BJ (cell line): ENCODE data around the gene CHSY3. TPM values are rescaled to one million over a fixed set of nuclear protein-coding genes. Genes with fewer than 3 reads are reported as not detected.

Experiments
- CTCF ChIA-PET: fragments of 350-600 bp; formaldehyde crosslinking; extraction: SDS; loops from one replicate; lab custom pipeline; 2021; ENCODE audit warnings: antibody characterized with exemption, inconsistent platforms; lab: Yijun Ruan, JAX
- POLR2A ChIA-PET: fragments of 300-600 bp; sonication (Branson Sonifier 250); formaldehyde crosslinking; extraction: SDS; loops from one replicate; lab custom pipeline; 2021; ENCODE audit warnings: antibody characterized with exemption; lab: Charles Lee
- DNase-seq: peaks from one replicate; pipeline ENCODE4 v3.0.0-alpha.2; 2011; ENCODE audit warnings: low read depth
- H3K27me3 ChIP-seq: 2 replicates; pipeline ENCODE4 v1.6.0; 2011; ENCODE audit warnings: low read length; ENCODE audit not compliant: control insufficient read depth, insufficient read depth
- H3K36me3 ChIP-seq: 2 replicates; pipeline ENCODE4 v1.5.1; 2011; ENCODE audit warnings: low read length; ENCODE audit not compliant: control insufficient read depth, insufficient read depth
- H3K4me3 ChIP-seq: 2 replicates; pipeline ENCODE4 v1.5.1; 2011; ENCODE audit warnings: low read depth, mild to moderate bottlenecking, control low read depth, low read length
- CTCF ChIP-seq: IDR thresholded peaks from 2 replicates; pipeline ENCODE4 v1.5.1; 2011; ENCODE audit warnings: low read depth, mild to moderate bottlenecking, control low read depth, inconsistent platforms, low read length, moderate library complexity; ENCODE audit not compliant: insufficient read depth
- polyA plus RNA-seq: library from polyadenylated mRNA; depleted of rRNA; stranded (reverse); fragments of >200 nt; gene quantifications from 2 replicates; pipeline ENCODE4 v1.2.3, GENCODE V29; 2011

Gene CHSY3
- polyA plus RNA-seq, 1 experiment: 0.91 TPM

GRCh38 chr5:130106480-130106879, 202.2 kb downstream of the CHSY3 start:
- H3K36me3 ChIP-seq: no peaks in the 10 kb centered on the region
- no peak for TF ChIP-seq CTCF
- DNase-seq: no peak
- H3K4me3 ChIP-seq: no peak overlapping the region
- CTCF ChIA-PET: interaction anchor here (1.4 kb wide), 1 partner anchor 11 kb away, joined by 4 read pairs; no protein-coding TSS in a partner anchor
- POLR2A ChIA-PET: no interaction called here
- no peaks in the 10 kb centered on the region for H3K27me3 ChIP-seq

- peak; percentile 67 for TF ChIP-seq CTCF
- CTCF ChIA-PET: interaction anchor here (1.2 to 2.1 kb wide), 2 partner anchors 27 to 30 kb away, joined by 3 to 4 read pairs; no protein-coding TSS in a partner anchor
- no peak for DNase-seq
These were observed 204.9 kb downstream of the CHSY3 start for GRCh38 chr5:130109152-130109551.

GRCh38 chr5:130110328-130110727, 206.1 kb downstream of the CHSY3 start:
- TF ChIP-seq CTCF: no peak
- Histone ChIP-seq H3K36me3 (no peaks in the 10 kb centered on the region), H3K4me3 (no peak overlapping the region), H3K27me3 (no peaks in the 10 kb centered on the region)
- DNase-seq: no peak
- ChIA-PET CTCF (interaction anchor here (0.9 to 2.1 kb wide), 7 partner anchors 14 to 896 kb away, joined by 3 to 9 read pairs (median 3); no protein-coding TSS in a partner anchor), POLR2A (no interaction called here)

More at GRCh38 chr5:130109152-130109551, 204.9 kb downstream of the CHSY3 start:
- POLR2A ChIA-PET: interaction anchor here (0.5 kb wide), 1 partner anchor 19 kb away, joined by 4 read pairs; no protein-coding TSS in a partner anchor
- Histone ChIP-seq H3K4me3 (no peak overlapping the region), H3K27me3 (no peaks in the 10 kb centered on the region), H3K36me3 (no peaks in the 10 kb centered on the region)

- no peak for TF ChIP-seq CTCF
- Histone ChIP-seq H3K4me3 (no peak overlapping the region), H3K27me3 (no peaks in the 10 kb centered on the region), H3K36me3 (no peaks in the 10 kb centered on the region)
- no peak for DNase-seq
- ChIA-PET POLR2A (no interaction called here), CTCF (interaction anchor here (1.7 to 2.0 kb wide), 3 partner anchors 13 to 53 kb away, joined by 4 to 9 read pairs (median 4); no protein-coding TSS in a partner anchor)
These were observed 207.5 kb downstream of the CHSY3 start for GRCh38 chr5:130111746-130112145.

- no peaks in the 10 kb centered on the region for H3K36me3 ChIP-seq
- H3K27me3 ChIP-seq: no peaks in the 10 kb centered on the region
- ChIA-PET CTCF (interaction anchor here (0.8 to 2.0 kb wide), 2 partner anchors 13 to 30 kb away, joined by 3 to 4 read pairs; no protein-coding TSS in a partner anchor), POLR2A (no interaction called here)
- TF ChIP-seq CTCF: no peak
- DNase-seq: no peak
- H3K4me3 ChIP-seq: no peak overlapping the region
These were observed 208.0 kb downstream of the CHSY3 start for GRCh38 chr5:130112246-130112645.
